SK-N-SH (cell line): Measurements from ENCODE around the gene CYP8B1. TPM values are rescaled to one million over a fixed set of nuclear protein-coding genes. Genes with fewer than 3 reads are reported as not detected.

Source experiments
- CTCF ChIA-PET: fragments of 300-600, 350-600 bp; formaldehyde crosslinking; extraction: SDS; loops from one replicate; lab custom pipeline; 2021; lab: Yijun Ruan, JAX
- POLR2A ChIA-PET: fragments of 350-600 bp; sonication (Branson Sonifier 250); formaldehyde crosslinking; extraction: SDS; loops from one replicate; lab custom pipeline; 2020; ENCODE audit warnings: antibody characterized with exemption, inconsistent platforms; lab: Yijun Ruan, JAX
- DNase-seq: peaks from one replicate; pipeline ENCODE4 v3.0.0; 2012
- H2AFZ ChIP-seq: fragments of 200-600 bp; sonication (generic); 2 replicates; pipeline ENCODE4 v1.8.1; 2016; ENCODE audit warnings: antibody characterized with exemption, mild to moderate bottlenecking, low read depth
- H3F3A ChIP-seq: fragments of 200-600 bp; sonication (generic); replicated peaks from 2 replicates; pipeline ENCODE3; 2016; ENCODE audit warnings: antibody characterized with exemption, mild to moderate bottlenecking; ENCODE audit not compliant: insufficient read depth
- H3K27ac ChIP-seq, 2 experiments: fragments of 200-500 bp in 1 of 2; fragments of 200-600 bp in 1 of 2; sonication (Bioruptor generic) in 1 of 2; sonication (generic), shearing (Covaris generic) in 1 of 2; 2 replicates each; pipeline versions ENCODE4 v1.5.1 to v1.6.1; 2014 to 2016; ENCODE audit warnings: low read depth in 2 of 2, inconsistent platforms in 1 of 2, low read length in 1 of 2, mild to moderate bottlenecking in 1 of 2, mixed read lengths in 1 of 2
- H3K27me3 ChIP-seq: fragments of 200-600 bp; sonication (generic), shearing (Covaris generic); 2 replicates; pipeline ENCODE4 v1.6.1; 2016; ENCODE audit warnings: mixed run types; ENCODE audit not compliant: insufficient read depth
- H3K36me3 ChIP-seq, 2 experiments: fragments of 200-500 bp in 1 of 2; fragments of 200-600 bp in 1 of 2; sonication (Bioruptor generic) in 1 of 2; sonication (generic) in 1 of 2; replicated peaks in 1 of 2; 2 replicates each; pipeline versions ENCODE3 to v1.5.1; 2014 to 2016; ENCODE audit warnings: low read length in 1 of 2, mild to moderate bottlenecking in 1 of 2; ENCODE audit not compliant: insufficient read depth in 2 of 2, control insufficient read depth in 1 of 2
- H3K4me1 ChIP-seq, 2 experiments: fragments of 200-500 bp in 1 of 2; fragments of 200-600 bp in 1 of 2; sonication (Bioruptor generic) in 1 of 2; sonication (generic), shearing (Covaris generic) in 1 of 2; 2 replicates each; pipeline versions ENCODE4 v1.5.1 to v1.6.1; 2014 to 2016; ENCODE audit warnings: low read depth in 1 of 2, low read length in 1 of 2, mixed run types in 1 of 2; ENCODE audit not compliant: insufficient read depth in 2 of 2, control insufficient read depth in 1 of 2
- H3K4me2 ChIP-seq: fragments of 200-600 bp; sonication (generic), shearing (Covaris generic); 2 replicates; pipeline ENCODE4 v1.6.1; 2017; ENCODE audit warnings: mixed run types
- H3K4me3 ChIP-seq, 2 experiments: fragments of 200-500 bp in 1 of 2; fragments of 200-600 bp in 1 of 2; sonication (Bioruptor generic) in 1 of 2; sonication (generic), shearing (Covaris generic) in 1 of 2; 2 replicates each; pipeline versions ENCODE4 v1.5.1 to v1.8.1; 2014 to 2016; ENCODE audit warnings: low read depth in 2 of 2, inconsistent platforms in 1 of 2, low read length in 1 of 2, mild to moderate bottlenecking in 1 of 2, mixed read lengths in 1 of 2, moderate library complexity in 1 of 2
- H3K79me2 ChIP-seq: fragments of 200-600 bp; sonication (generic); 2 replicates; pipeline ENCODE4 v1.8.1; 2017; ENCODE audit warnings: mild to moderate bottlenecking; ENCODE audit not compliant: insufficient read depth
- H3K9ac ChIP-seq: fragments of 200-600 bp; sonication (generic); 2 replicates; pipeline ENCODE4 v1.6.1; 2017; ENCODE audit warnings: mixed run types
- H3K9me2 ChIP-seq: fragments of 200-600 bp; sonication (generic); 2 replicates; pipeline ENCODE4 v1.6.1; 2017; ENCODE audit warnings: mixed run types
- H3K9me3 ChIP-seq: fragments of 200-600 bp; sonication (generic); 2 replicates; pipeline ENCODE4 v1.6.1; 2017; ENCODE audit warnings: mixed run types, mild to moderate bottlenecking, moderate library complexity
- H4K20me1 ChIP-seq: fragments of 200-600 bp; sonication (generic); 2 replicates; pipeline ENCODE4 v1.6.1; 2017; ENCODE audit warnings: mild to moderate bottlenecking, mixed run types; ENCODE audit not compliant: insufficient read depth
- CHD2 ChIP-seq: fragments of 150-350 bp; IDR thresholded peaks from 2 replicates; pipeline ENCODE4 v1.6.1; 2018; ENCODE audit warnings: low read length; ENCODE audit not compliant: partially characterized antibody
- CTCF ChIP-seq: fragments of 200-600 bp; sonication (generic); IDR thresholded peaks from 2 replicates; pipeline ENCODE4 v1.6.1; 2017; ENCODE audit warnings: antibody characterized with exemption, mild to moderate bottlenecking, moderate library complexity
- ELF1 ChIP-seq: IDR thresholded peaks from 2 replicates; pipeline ENCODE4 v1.4.0; 2012
- FOXJ3 ChIP-seq: sonication (generic); formaldehyde crosslinking; IDR thresholded peaks from 2 replicates; pipeline ENCODE4 v1.5.1; 2020; ENCODE audit warnings: mild to moderate bottlenecking, missing genetic modification reagents
- GABPA ChIP-seq: IDR thresholded peaks from 2 replicates; pipeline ENCODE4 v1.4.0; 2012; ENCODE audit warnings: low read depth, mild to moderate bottlenecking
- JUND ChIP-seq: IDR thresholded peaks from 2 replicates; pipeline ENCODE4 v1.4.0; 2012
- MAX ChIP-seq: IDR thresholded peaks from 2 replicates; pipeline ENCODE4 v1.4.0; 2012; ENCODE audit warnings: low read depth
- NFIC ChIP-seq: IDR thresholded peaks from 2 replicates; pipeline ENCODE4 v1.4.0; 2012; ENCODE audit warnings: borderline replicate concordance
- NRF1 ChIP-seq: IDR thresholded peaks from 2 replicates; pipeline ENCODE4 v1.6.1; 2012; ENCODE audit warnings: low read depth, mild to moderate bottlenecking, low read length
- POLR2AphosphoS5 ChIP-seq: IDR thresholded peaks from 2 replicates; pipeline ENCODE4 v1.6.1; 2012; ENCODE audit warnings: low read depth, low read length
- RXRA ChIP-seq: IDR thresholded peaks from 2 replicates; pipeline ENCODE4 v1.4.0; 2012; ENCODE audit warnings: low read depth, mild to moderate bottlenecking, borderline replicate concordance
- TAF1 ChIP-seq: IDR thresholded peaks from 2 replicates; pipeline ENCODE4 v1.6.1; 2012; ENCODE audit warnings: low read depth, mild to moderate bottlenecking, low read length, moderate library complexity, borderline replicate concordance
- YY1 ChIP-seq: IDR thresholded peaks from 2 replicates; pipeline ENCODE4 v1.4.0; 2012; ENCODE audit warnings: low read depth, mild to moderate bottlenecking
- WGBS: methylation state at CpG from one replicate; pipeline ENCODE4 v1.1.6; 2017; ENCODE audit warnings: low lambda C conversion rate; 5-methylcytosine and 5-hydroxymethylcytosine counted together
- polyA plus RNA-seq, 3 experiments: library from polyadenylated mRNA; depleted of rRNA; stranded (reverse); fragments of >200 nt; gene quantifications; 2 replicates each; pipeline ENCODE4 v1.2.3, GENCODE V29; 2012
- TF ChIP-seq, protein P1 (sequence below): fragments of 150-350 bp; IDR thresholded peaks from 2 replicates; pipeline ENCODE4 v1.6.1; 2017; ENCODE audit warnings: antibody characterized with exemption, low read length, low read depth, borderline replicate concordance

The CYP8B1 gene
- polyA plus RNA-seq, 1 of the 3 experiments (the other 2 are of a cell fraction) = not detected

DNA sequence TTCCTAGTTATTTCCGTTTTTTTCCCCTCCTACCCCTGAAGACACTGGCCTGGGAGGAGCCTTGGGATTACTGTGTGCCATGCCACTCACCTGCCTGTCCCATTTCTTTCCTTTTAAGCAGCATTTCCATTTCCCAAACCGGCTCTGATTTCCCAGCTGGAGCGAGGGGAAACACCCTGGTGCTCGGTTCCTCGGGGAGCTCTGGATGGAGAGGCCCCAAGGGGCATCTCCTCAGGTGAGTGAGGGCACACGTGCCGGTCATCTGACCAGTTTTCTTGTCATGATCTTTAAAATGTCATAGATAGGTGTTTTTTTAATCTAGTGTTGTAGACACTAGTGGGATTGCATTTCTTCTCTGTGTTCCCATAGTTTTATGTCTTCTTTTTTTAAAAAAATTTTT, 33.0 kb upstream of the CYP8B1 start:
- Histone ChIP-seq H3K27me3 (no peaks in the 10 kb centered on the region; the same call in 1 of the 2 replicates), H3K4me1 (peaks cover 0 to 3% of the 10 kb centered on the region in 2 experiments; a peak in 1 of 4 replicates), H3F3A (no peaks in the 10 kb centered on the region), H2AFZ (no peak overlapping the region), H3K9me3 (no peaks in the 10 kb centered on the region; the same call in 1 of the 2 replicates), H3K36me3 (no peaks in the 10 kb centered on the region), H3K9ac (no peak overlapping the region), H4K20me1 (no peaks in the 10 kb centered on the region), H3K9me2 (no peaks in the 10 kb centered on the region), H3K4me3 (no peak overlapping the region), H3K79me2 (no peaks in the 10 kb centered on the region), H3K27ac (no peak overlapping the region), H3K4me2 (no peak overlapping the region)
- TF ChIP-seq TAF1 (no peak), YY1 (no peak), CHD2 (no peak), GABPA (no peak), RXRA (no peak), POLR2AphosphoS5 (no peak), ELF1 (no peak), FOXJ3 (CRISPR knock-in tag) (no peak)
- TF ChIP-seq, protein P1, sequence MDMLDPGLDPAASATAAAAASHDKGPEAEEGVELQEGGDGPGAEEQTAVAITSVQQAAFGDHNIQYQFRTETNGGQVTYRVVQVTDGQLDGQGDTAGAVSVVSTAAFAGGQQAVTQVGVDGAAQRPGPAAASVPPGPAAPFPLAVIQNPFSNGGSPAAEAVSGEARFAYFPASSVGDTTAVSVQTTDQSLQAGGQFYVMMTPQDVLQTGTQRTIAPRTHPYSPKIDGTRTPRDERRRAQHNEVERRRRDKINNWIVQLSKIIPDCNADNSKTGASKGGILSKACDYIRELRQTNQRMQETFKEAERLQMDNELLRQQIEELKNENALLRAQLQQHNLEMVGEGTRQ = no peak
- DNase-seq = no peak
- ChIA-PET CTCF (no interaction called here), POLR2A (no interaction called here)
- 56% methylated on average over 7 of the region's 7 CpGs for WGBS

DNA sequence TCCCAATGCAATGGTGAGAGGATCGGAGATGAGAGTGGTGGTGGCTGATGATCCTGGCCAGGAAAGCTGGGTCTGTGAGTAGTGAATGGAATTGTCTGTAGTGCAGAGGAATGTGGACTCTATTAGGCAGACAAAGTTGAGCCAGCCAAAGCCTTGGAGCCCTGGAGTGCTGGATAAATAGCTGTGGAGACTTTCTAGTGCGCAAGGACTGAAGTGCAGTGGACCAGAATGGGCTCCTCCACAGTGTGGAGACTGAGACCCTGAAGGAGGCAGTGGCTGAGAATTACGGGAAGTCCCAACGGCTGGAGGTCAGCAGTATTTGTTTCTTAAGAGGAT, 31.1 kb upstream of the CYP8B1 start:
- Histone ChIP-seq H3K79me2 (no peaks in the 10 kb centered on the region), H3K4me1 (peaks cover 0 to 7% of the 10 kb centered on the region in 2 experiments; a peak in 2 of 4 replicates), H3K4me3 (peak overlapping the region in 1 of 2 experiments; percentile 43; a peak in 1 of 4 replicates), H3K27ac (no peak overlapping the region), H3F3A (no peaks in the 10 kb centered on the region), H3K4me2 (no peak overlapping the region), H3K9me2 (no peaks in the 10 kb centered on the region), H4K20me1 (no peaks in the 10 kb centered on the region), H3K9me3 (no peaks in the 10 kb centered on the region), H2AFZ (no peak overlapping the region), H3K36me3 (no peaks in the 10 kb centered on the region), H3K27me3 (no peaks in the 10 kb centered on the region; the same call in 1 of the 2 replicates), H3K9ac (no peak overlapping the region)
- CTCF ChIA-PET = no interaction called here
- DNase-seq = no peak
- WGBS = 78% methylated on average over 4 of the region's 4 CpGs
- TF ChIP-seq CHD2 (no peak), JUND (no peak), NFIC (no peak), FOXJ3 (CRISPR knock-in tag) (no peak), CTCF (no peak), NRF1 (no peak), GABPA (no peak), MAX (no peak)
- POLR2A ChIA-PET = interaction anchor here (0.6 kb wide), 2 partner anchors 29 to 67 kb away, joined by 3 read pairs; no protein-coding TSS in a partner anchor
